Stimulated activated naive B cell treated with anti-CD40 and anti-IgM and Interleukin-4, amounts not matched to agents 10 μg/mL and 1 μg/mL and 100 μg/mL, for 72 hours (primary cell): Measurements from ENCODE around the gene AOX1.
"Not testable (repeated sequence)": the region's sequence is repeated elsewhere in the genome, so short reads cannot be mapped to it uniquely, and the experiment has no call there.

Experiments
- ATAC-seq, 2 donors: fragments of 150-1000 bp; cut with Tn5 transposase; replicated peaks; 2 replicates each; pipeline ENCODE4 v1.10.0; 2021; ENCODE audit warnings: moderate library complexity in 1 of 2
- DNase-seq: peaks from one replicate; pipeline ENCODE4 v3.0.0; 2021
- H3K27ac Mint-ChIP-seq: one replicate; pipeline ENCODE4 v1.8.0; 2022; ENCODE audit warnings: mild to moderate bottlenecking, mixed read lengths
- H3K27me3 Mint-ChIP-seq, 2 donors: one replicate each; pipeline ENCODE4 v1.8.0; 2022; ENCODE audit warnings: mixed read lengths in 2 of 2
- H3K36me3 Mint-ChIP-seq, 2 donors: one replicate each; pipeline ENCODE4 v1.8.0; 2022; ENCODE audit warnings: mixed read lengths in 2 of 2, mild to moderate bottlenecking in 1 of 2
- H3K4me1 Mint-ChIP-seq, 2 donors: one replicate each; pipeline ENCODE4 v1.8.0; 2022; ENCODE audit warnings: mixed read lengths in 2 of 2, mild to moderate bottlenecking in 1 of 2
- H3K4me3 Mint-ChIP-seq, 2 donors: one replicate each; pipeline ENCODE4 v1.8.0; 2022; ENCODE audit warnings: mild to moderate bottlenecking in 2 of 2, mixed read lengths in 2 of 2, moderate library complexity in 1 of 2
- H3K9me3 Mint-ChIP-seq, 2 donors: one replicate each; pipeline ENCODE4 v1.8.0; 2022; ENCODE audit warnings: mixed read lengths in 2 of 2, mild to moderate bottlenecking in 1 of 2

The AOX1 gene

GRCh38 chr2:200591308-200591707 lies 5.5 kb downstream of the AOX1 start:
- peaks cover 12 to 17% of the 10 kb centered on the region in 2 donors for H3K27me3 Mint-ChIP-seq
- no peaks in the 10 kb centered on the region for H3K36me3 Mint-ChIP-seq
- no peaks in the 10 kb centered on the region for H3K9me3 Mint-ChIP-seq
- H3K4me3 Mint-ChIP-seq: no peak overlapping the region
- H3K27ac Mint-ChIP-seq: no peak overlapping the region
- ATAC-seq (no peak), DNase-seq (no peak)
- peaks cover 2% of the 10 kb centered on the region in 2 donors for H3K4me1 Mint-ChIP-seq

GRCh38 chr2:200592406-200593075 lies 6.7 kb downstream of the AOX1 start:
- Mint-ChIP-seq H3K27me3 (peaks cover 10 to 14% of the 10 kb centered on the region in 2 donors), H3K4me1 (no peaks in the 10 kb centered on the region), H3K4me3 (no peak overlapping the region), H3K9me3 (no peaks in the 10 kb centered on the region), H3K27ac (no peak overlapping the region), H3K36me3 (no peaks in the 10 kb centered on the region)
- DNase-seq: no peak
- ATAC-seq: no peak

GRCh38 chr2:200593905-200594304 lies 8.1 kb downstream of the AOX1 start:
- DNase-seq (no peak), ATAC-seq (no peak)
- H3K4me3 Mint-ChIP-seq: no peak overlapping the region
- no peak overlapping the region for H3K27ac Mint-ChIP-seq
- H3K27me3 Mint-ChIP-seq: peaks cover 10 to 14% of the 10 kb centered on the region in 2 donors
- no peaks in the 10 kb centered on the region for H3K4me1 Mint-ChIP-seq
- no peaks in the 10 kb centered on the region for H3K9me3 Mint-ChIP-seq
- no peaks in the 10 kb centered on the region for H3K36me3 Mint-ChIP-seq

- DNase-seq (no peak), ATAC-seq (no peak)
- H3K27ac Mint-ChIP-seq: no peak overlapping the region
- H3K27me3 Mint-ChIP-seq: peaks cover 3 to 7% of the 10 kb centered on the region in 2 donors
- H3K36me3 Mint-ChIP-seq: no peaks in the 10 kb centered on the region
- H3K9me3 Mint-ChIP-seq: no peaks in the 10 kb centered on the region
- no peaks in the 10 kb centered on the region for H3K4me1 Mint-ChIP-seq
- H3K4me3 Mint-ChIP-seq: no peak overlapping the region
Observed at GRCh38 chr2:200595913-200596312, 10.1 kb downstream of the AOX1 start.

- ATAC-seq (no peak), DNase-seq (no peak)
- H3K4me3 Mint-ChIP-seq: no peak overlapping the region
- no peak overlapping the region for H3K27ac Mint-ChIP-seq
- no peaks in the 10 kb centered on the region for H3K4me1 Mint-ChIP-seq
- H3K9me3 Mint-ChIP-seq: no peaks in the 10 kb centered on the region
- peaks cover 1 to 3% of the 10 kb centered on the region in 2 donors for H3K27me3 Mint-ChIP-seq
- no peaks in the 10 kb centered on the region for H3K36me3 Mint-ChIP-seq
Observed at GRCh38 chr2:200596774-200597570, 11.2 kb downstream of the AOX1 start.

GRCh38 chr2:200599206-200599605 lies 13.4 kb downstream of the AOX1 start:
- Mint-ChIP-seq H3K27ac (no peak overlapping the region), H3K27me3 (no peaks in the 10 kb centered on the region), H3K4me1 (no peaks in the 10 kb centered on the region), H3K4me3 (no peak overlapping the region), H3K36me3 (no peaks in the 10 kb centered on the region), H3K9me3 (no peaks in the 10 kb centered on the region)
- DNase-seq: no peak
- ATAC-seq: no peak

- Mint-ChIP-seq H3K27me3 (no peaks in the 10 kb centered on the region), H3K9me3 (no peaks in the 10 kb centered on the region), H3K4me3 (no peak overlapping the region), H3K4me1 (no peaks in the 10 kb centered on the region), H3K36me3 (no peaks in the 10 kb centered on the region), H3K27ac (no peak overlapping the region)
- DNase-seq (no peak), ATAC-seq (no peak)
Observed at GRCh38 chr2:200600549-200601225, 14.9 kb downstream of the AOX1 start.

GRCh38 chr2:200602584-200602983 lies 16.8 kb downstream of the AOX1 start:
- H3K36me3 Mint-ChIP-seq: no peaks in the 10 kb centered on the region
- ATAC-seq (no peak), DNase-seq (no peak)
- H3K27ac Mint-ChIP-seq: no peak overlapping the region
- no peaks in the 10 kb centered on the region for H3K27me3 Mint-ChIP-seq
- H3K4me1 Mint-ChIP-seq: no peaks in the 10 kb centered on the region
- H3K9me3 Mint-ChIP-seq: peaks cover 0 to 2% of the 10 kb centered on the region in 2 donors
- no peak overlapping the region for H3K4me3 Mint-ChIP-seq

- no peaks in the 10 kb centered on the region for H3K4me1 Mint-ChIP-seq
- no peak overlapping the region for H3K27ac Mint-ChIP-seq
- no peaks in the 10 kb centered on the region for H3K36me3 Mint-ChIP-seq
- peaks cover 0 to 2% of the 10 kb centered on the region in 2 donors for H3K9me3 Mint-ChIP-seq
- no peaks in the 10 kb centered on the region for H3K27me3 Mint-ChIP-seq
- DNase-seq (no peak), ATAC-seq (no peak)
- no peak overlapping the region for H3K4me3 Mint-ChIP-seq
Observed at GRCh38 chr2:200603972-200604371, 18.2 kb downstream of the AOX1 start.

- H3K4me3 Mint-ChIP-seq: no peak overlapping the region
- H3K36me3 Mint-ChIP-seq: no peaks in the 10 kb centered on the region
- H3K27ac Mint-ChIP-seq: no peak overlapping the region
- H3K4me1 Mint-ChIP-seq: no peaks in the 10 kb centered on the region
- DNase-seq (no peak), ATAC-seq (no peak)
- H3K27me3 Mint-ChIP-seq: no peaks in the 10 kb centered on the region
- H3K9me3 Mint-ChIP-seq: peaks cover 0 to 2% of the 10 kb centered on the region in 2 donors
Observed at GRCh38 chr2:200604571-200605255, 18.9 kb downstream of the AOX1 start.

GRCh38 chr2:200608341-200609027 lies 22.7 kb downstream of the AOX1 start:
- no peaks in the 10 kb centered on the region for H3K27me3 Mint-ChIP-seq
- H3K4me1 Mint-ChIP-seq: no peaks in the 10 kb centered on the region
- no peak overlapping the region for H3K27ac Mint-ChIP-seq
- peaks cover 0 to 2% of the 10 kb centered on the region in 2 donors for H3K9me3 Mint-ChIP-seq
- ATAC-seq (no peak), DNase-seq (no peak)
- H3K4me3 Mint-ChIP-seq: no peak overlapping the region
- H3K36me3 Mint-ChIP-seq: no peaks in the 10 kb centered on the region

- ATAC-seq (no peak), DNase-seq (no peak)
- H3K4me1 Mint-ChIP-seq: no peaks in the 10 kb centered on the region
- no peak overlapping the region for H3K27ac Mint-ChIP-seq
- H3K36me3 Mint-ChIP-seq: no peaks in the 10 kb centered on the region
- no peaks in the 10 kb centered on the region for H3K27me3 Mint-ChIP-seq
- no peak overlapping the region for H3K4me3 Mint-ChIP-seq
- peaks cover 0 to 2% of the 10 kb centered on the region in 2 donors for H3K9me3 Mint-ChIP-seq
Observed at GRCh38 chr2:200609028-200609614, 23.3 kb downstream of the AOX1 start.

- not testable (repeated sequence) for H3K27me3 Mint-ChIP-seq, DNase-seq, H3K9me3 Mint-ChIP-seq, H3K4me1 Mint-ChIP-seq, H3K4me3 Mint-ChIP-seq, H3K27ac Mint-ChIP-seq, H3K36me3 Mint-ChIP-seq, ATAC-seq
Observed at GRCh38 chr2:200610217-200610616, 24.4 kb downstream of the AOX1 start.
